IPS DF 4.7 (cell line): Measurements from ENCODE around the gene SLC35A4.
"Not testable (repeated sequence)": the region's sequence is repeated elsewhere in the genome, so short reads cannot be mapped to it uniquely, and the experiment has no call there.

ENCODE experiments used
- DNase-seq: peaks from one replicate; pipeline ENCODE4 v3.0.0-alpha.2; 2013; ENCODE audit warnings: low spot score; ENCODE audit errors: extremely low read depth

The SLC35A4 gene

GRCh38 chr5:140558542-140558941, 6.1 kb upstream of the SLC35A4 start:
- no peak for DNase-seq

- no peak for DNase-seq
These were observed 4.4 kb upstream of the SLC35A4 start for GRCh38 chr5:140560227-140560626.

GRCh38 chr5:140561753-140562523, 2.7 kb upstream of the SLC35A4 start:
- DNase-seq, result no peak

GRCh38 chr5:140563596-140563995, 1.0 kb upstream of the SLC35A4 start:
- DNase-seq, result no peak

GRCh38 chr5:140565024-140565779, 574 bp downstream of the SLC35A4 start:
- DNase-seq, result no peak

GRCh38 chr5:140565780-140566095, 1.1 kb downstream of the SLC35A4 start:
- no peak for DNase-seq

GRCh38 chr5:140566665-140567064, 2.0 kb downstream of the SLC35A4 start:
- DNase-seq, result no peak

GRCh38 chr5:140567136-140567818, 2.6 kb downstream of the SLC35A4 start:
- DNase-seq, result no peak

GRCh38 chr5:140567871-140568270, 3.2 kb downstream of the SLC35A4 start:
- DNase-seq, result no peak

GRCh38 chr5:140568443-140569063, 3.9 kb downstream of the SLC35A4 start:
- DNase-seq, result no peak

- no peak for DNase-seq
These were observed 4.6 kb downstream of the SLC35A4 start for GRCh38 chr5:140569197-140569596.

GRCh38 chr5:140570058-140570457, 5.4 kb downstream of the SLC35A4 start:
- no peak for DNase-seq

GRCh38 chr5:140570488-140570887, 5.9 kb downstream of the SLC35A4 start:
- DNase-seq, result no peak

GRCh38 chr5:140571105-140571504, 6.5 kb downstream of the SLC35A4 start:
- no peak for DNase-seq

GRCh38 chr5:140573683-140574082, 9.1 kb downstream of the SLC35A4 start:
- DNase-seq, result no peak

- DNase-seq, result no peak
These were observed 9.5 kb downstream of the SLC35A4 start for GRCh38 chr5:140574165-140574564.

- no peak for DNase-seq
These were observed 10.7 kb downstream of the SLC35A4 start for GRCh38 chr5:140575309-140575708.

GRCh38 chr5:140576776-140577201, 12.2 kb downstream of the SLC35A4 start:
- no peak for DNase-seq

- not testable (repeated sequence) for DNase-seq
These were observed 14.6 kb downstream of the SLC35A4 start for GRCh38 chr5:140579188-140579747.

- DNase-seq, result no peak
These were observed 22.9 kb downstream of the SLC35A4 start for GRCh38 chr5:140587495-140587894.

GRCh38 chr5:140588311-140589070, 23.9 kb downstream of the SLC35A4 start:
- DNase-seq, result no peak
